NB4 (cell line): ENCODE data around the gene CFTR.

ENCODE experiments used
- CTCF ChIP-seq: IDR thresholded peaks from one replicate; pipeline ENCODE4 v1.5.1; 2012; ENCODE audit warnings: low read depth, low read length
- MAX ChIP-seq: IDR thresholded peaks from 2 replicates; pipeline ENCODE4 v1.6.1; 2011; ENCODE audit warnings: low read depth, low read length
- POLR2A ChIP-seq: IDR thresholded peaks from 2 replicates; pipeline ENCODE4 v1.6.1; 2011; ENCODE audit warnings: mild to moderate bottlenecking; ENCODE audit not compliant: insufficient read length; ENCODE audit errors: extremely low read depth

- TF ChIP-seq CTCF (no peak), POLR2A (no peak), MAX (no peak)
Observed at GRCh38 chr7:117637937-117638336, 158.1 kb downstream of the CFTR start.
